NCI-H524 treated with DMSO at 0.1 percent for 48 hours (cell line): ENCODE data around the gene NME4.
"Not testable (repeated sequence)": the region's sequence is repeated elsewhere in the genome, so short reads cannot be mapped to it uniquely, and the experiment has no call there.

Source experiments
- DNase-seq: peaks from one replicate; lab custom pipeline; 2025; lab: John Stamatoyannopoulos, UW

Gene NME4

DNA sequence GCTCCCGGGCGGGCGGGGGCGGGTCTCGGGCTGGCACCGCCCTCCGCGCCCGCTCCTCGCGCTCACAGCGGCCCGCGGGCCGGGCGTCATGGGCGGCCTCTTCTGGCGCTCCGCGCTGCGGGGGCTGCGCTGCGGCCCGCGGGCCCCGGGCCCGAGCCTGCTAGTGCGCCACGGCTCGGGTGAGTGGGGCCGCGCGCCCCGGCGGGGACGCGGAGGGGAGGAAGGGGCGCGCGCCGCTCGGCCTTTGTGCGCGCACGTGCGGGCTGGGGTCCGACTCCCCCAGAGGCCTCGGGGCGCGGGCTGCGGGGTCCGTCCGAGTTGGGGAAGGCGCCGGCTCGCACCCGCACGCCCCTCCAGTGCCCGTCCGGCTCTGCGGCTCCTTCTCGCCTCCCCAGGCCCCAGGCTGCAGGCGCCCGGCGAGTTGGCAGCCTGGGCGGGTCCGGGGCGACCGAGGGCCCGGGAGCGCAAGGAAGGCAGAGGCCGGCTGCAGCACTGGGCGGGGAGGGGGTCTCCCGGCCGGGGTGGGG lies at the start of gene NME4:
Gene NME4, plus strand, starts transcription at position 65 of the 527 bp plus-strand sequence. Its CDS starts 24 bp downstream, at position 89.
- no peak for DNase-seq

DNA sequence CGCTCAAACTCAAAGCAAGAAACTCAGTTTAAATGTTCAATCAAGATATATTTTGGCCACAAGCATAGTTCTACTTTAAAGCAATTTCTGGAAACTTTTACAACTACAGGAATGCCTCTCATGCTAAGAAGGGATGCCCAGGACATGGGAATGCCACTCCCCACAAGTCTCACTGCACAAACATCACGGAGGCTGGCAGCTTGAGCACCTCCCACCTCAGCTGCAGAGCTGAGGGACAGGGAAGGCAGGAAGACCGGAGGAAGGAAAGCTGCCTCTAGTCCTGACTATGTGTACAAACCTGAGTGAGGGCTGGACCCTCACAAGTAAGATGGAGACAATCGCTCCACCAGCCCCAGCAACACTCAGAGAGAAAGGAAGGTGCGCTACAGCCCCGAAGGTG lies 49.8 kb upstream of the NME4 start:
- no peak for DNase-seq

DNA sequence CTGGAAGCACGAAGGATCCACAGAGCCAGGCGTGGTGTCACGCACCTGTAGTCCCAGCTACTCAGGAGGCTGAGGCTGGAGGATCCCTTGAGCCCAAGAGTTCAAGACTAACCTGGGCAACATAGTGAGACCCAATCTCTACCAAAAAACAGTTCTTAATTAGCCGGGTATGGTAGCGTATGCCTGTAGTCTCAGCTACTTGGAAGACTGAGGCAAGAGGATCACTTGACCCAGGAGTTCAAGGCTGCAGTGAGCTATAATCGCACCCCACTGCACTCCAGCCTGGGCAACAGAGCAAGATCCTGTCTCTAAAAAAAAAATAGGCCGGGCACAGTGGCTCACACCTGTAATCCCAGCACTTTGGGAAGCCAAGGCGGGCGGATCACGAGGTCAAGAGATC lies 48.5 kb upstream of the NME4 start:
- DNase-seq: not testable (repeated sequence)

DNA sequence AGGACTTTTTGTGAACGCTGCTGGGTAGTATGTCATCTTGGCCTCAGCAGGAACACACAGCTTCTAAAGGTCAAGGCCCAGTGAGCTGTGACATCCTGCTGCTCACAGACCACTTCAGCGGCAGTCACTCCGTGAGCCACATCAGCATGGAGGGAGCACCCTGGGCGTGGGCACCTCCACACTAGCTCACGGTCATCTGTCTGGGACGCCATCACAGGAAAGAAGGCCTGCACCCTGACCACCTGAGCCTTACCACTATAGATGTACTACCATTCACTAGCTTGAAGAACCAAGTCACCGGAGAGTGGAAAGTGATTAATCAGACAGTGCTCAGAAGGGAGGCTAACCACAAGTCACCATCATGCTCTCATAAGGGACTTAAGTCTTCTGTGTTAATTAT lies 47.8 kb upstream of the NME4 start:
- no peak for DNase-seq

DNA sequence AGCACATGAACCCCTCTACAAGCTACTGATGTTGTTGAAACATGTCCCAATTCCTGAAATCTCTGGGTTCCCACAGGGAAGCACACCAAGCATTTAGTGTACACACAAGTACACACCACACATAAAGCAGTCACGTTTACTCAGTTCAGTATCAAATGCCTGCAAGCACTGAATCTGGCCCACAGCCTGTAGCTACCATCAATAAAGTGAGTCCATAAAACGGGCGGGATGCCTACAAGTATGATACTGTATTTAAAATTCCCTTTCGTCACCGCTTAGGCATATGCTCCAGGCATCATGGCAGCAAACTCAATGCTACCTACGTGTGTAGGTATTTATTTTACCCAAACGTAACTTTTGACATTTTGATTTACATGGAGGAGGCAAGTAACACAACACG lies 46.8 kb upstream of the NME4 start:
- no peak for DNase-seq

DNA sequence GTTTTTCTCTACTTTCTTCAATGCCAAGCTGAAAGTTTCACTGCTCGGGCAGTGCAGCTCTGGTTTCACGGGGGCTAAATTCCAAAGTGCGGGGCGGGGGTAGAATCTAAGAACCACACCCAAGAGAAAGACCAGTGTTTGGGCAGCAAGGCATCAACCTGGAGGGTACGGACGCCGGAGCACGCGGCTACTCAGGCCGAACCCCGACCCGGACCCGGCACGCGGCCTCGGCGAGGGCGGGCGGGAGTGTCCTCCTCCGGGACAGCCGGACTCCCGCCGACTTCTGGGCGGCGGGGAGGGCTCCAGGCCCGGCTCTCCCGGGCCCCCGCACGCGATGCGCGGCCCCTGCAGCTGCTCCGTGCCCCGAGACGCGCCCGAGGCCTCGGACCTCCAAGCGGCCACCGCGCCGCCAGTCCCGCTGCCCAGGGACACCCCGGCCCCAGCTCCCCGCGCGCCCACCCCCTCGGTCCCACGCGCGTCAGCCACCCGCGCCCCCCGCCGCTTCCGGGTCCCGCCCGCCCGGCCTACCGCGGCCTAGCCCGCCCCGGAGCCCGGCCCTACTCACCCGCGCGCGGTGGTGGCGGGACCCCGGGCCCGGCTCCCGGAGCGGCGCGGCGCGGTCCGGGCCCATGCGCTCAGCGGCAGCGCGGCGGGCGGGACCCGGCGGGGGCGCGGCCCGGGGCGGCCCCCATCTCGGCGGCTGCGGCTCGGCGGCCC lies 45.0 kb upstream of the NME4 start:
- DNase-seq: no peak

DNA sequence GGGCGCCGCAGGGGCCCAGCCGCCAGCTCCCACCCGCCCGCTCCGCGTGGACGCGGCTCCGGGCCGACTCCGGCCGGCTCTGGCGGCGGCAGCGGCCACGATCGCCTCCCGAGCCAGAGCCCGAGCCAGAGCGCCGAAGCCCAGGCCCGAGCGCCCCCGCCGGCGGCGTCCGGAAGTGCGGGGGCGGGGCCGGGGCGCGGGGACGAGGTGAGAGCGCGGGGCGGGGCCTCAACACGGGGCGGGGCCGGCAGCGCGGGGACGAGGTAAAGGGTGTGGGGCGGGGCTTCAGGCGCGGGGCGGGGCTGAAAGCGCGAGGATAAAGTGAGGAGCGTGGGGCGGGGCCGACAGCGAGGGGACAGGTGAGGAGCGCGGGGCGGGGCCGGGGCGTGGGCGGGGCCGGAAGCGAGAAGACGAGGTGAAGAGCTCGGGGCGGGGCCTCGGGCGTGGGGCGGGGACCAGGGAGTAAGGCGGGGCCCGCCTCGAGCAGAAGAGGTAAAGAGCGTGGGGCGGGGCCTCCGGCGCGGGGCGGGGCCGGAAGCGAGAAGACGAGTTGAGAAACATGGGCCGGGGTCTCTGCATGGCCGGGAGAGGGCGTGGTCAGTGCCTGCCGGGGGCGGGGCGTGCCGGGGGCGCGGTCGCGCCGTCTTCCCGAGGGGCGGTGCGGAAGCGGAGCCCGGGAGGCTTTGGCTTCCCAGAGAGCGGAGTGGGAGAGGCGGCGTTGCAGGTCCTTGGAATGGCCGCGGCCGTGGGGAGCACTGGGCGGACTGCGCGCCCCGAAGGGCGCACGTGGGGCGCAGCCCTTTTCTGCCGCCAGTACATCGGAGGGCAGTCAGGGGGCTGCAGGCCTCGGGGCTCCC lies 44.2 kb upstream of the NME4 start, which contains the start of gene AXIN1:
Gene AXIN1, minus strand, starts transcription at position 177 of the 857 bp plus-strand sequence. CDS start 5,698 bp downstream, outside the sequence.
- peak; percentile 90 for DNase-seq

DNA sequence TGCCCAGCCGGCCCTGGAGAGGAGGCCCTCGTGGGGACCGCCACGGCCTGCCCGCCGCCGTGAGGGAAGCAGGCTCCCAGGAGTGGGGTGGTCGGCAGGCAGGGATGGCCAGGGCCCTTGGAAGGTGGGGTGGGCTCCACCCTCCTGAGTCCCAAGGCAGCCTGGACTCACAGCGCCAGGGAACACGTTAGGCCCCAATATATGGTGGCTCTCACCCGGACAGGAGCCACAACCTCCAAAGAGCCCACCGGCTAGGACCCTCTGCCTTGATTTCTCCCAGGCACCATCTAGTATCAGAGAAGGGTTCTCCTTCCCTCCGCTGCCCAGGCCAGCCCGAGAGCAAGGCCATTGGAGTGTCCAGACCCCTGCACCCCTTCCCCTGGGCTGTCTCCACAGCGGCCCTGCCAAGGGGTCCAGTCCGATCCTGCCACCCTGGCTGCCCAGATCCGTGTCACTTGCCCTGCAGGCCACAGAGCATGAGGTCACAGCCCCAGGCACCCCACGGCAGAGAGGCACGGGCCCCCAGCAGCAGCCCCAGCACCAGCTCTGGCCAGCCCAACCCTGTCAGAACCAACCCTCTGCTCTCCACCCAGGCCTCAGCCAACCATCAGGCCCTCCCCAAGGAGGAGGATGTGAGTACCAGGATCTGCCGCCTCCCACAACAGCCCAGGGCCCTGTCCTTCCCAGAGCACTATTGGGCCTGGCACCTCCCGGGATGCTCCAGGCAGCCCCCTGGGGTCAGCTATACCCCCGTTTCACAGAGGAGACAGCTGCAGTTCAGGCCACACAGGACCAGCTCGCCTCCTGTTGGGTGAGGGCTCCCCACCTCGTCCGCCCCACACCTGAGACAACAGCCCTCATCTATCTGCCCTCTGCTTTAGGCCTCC lies 43.4 kb upstream of the NME4 start:
- DNase-seq: no peak

DNA sequence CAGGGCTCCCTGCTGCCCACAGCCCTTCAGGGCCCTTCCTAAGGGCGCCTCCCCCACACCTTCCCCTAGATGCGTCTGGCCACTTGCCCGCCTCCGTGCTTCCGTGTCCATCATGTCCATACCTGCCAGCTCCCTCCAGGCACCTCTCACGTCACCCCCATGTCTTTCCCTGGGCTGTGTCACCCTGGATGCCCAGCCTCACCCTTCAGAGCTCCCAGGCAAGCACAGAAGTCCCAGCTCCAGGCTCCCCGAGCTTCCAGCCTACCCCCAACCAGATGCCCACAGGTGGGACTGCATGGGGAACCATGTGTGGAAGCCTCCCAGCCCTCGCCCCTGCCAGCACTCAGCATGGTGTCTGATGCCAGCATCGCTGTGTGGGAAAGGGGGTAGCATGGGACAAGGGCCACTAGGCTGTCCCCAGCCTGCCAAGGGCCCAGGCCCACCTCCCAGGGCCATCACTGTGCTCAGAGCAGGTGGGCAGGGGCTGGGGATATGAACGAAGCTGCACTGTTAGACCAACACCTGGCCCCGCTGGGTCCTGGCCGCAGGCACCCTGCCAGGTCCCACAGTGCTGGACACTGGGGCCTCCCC lies 42.6 kb upstream of the NME4 start:
- no peak for DNase-seq

DNA sequence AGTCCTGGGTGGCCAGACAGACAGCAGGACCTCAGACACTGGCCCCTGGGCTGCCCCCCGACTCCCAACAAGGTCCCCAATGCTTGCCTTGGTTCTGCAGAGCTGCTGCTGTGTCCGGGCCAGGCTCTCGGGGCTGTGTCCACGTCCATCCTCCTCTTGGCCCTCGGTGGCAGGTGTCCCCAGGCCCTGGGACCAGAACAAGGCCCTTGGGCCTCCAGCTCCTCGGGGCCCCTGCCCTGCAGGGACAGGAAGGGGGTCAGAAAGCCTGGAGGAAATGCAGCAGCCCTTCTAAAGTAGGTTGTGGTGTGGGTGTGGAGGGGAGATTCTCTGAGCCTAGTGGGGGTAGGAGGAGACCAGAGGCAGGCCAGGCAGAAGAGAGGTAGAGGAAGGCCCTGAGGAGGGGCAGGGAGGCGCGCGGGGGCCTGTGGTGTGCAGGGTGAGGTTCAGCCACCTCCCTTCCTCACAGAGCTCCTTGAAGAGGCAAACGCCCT lies 42.0 kb upstream of the NME4 start:
- no peak for DNase-seq

DNA sequence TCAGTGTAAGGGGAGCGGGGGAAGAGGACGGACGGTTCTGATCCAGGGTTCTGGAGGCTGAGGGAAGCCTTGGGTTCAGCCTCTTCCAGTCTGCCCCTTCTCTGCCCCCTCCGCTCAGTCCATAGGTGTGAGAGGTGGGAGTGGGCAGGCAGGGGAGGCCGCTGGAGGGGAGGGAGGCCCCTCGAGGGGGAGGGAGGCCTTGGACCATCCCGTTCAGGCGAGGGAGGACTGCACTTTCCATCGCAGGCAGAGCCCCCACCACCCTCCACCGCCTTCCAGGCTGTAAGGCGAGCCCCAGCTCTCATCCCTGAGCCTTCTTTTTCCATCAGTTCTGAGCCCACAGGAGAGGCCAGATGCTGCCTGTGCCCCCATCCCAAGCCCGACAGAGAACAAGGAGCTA lies 40.3 kb upstream of the NME4 start:
- DNase-seq: no peak

DNA sequence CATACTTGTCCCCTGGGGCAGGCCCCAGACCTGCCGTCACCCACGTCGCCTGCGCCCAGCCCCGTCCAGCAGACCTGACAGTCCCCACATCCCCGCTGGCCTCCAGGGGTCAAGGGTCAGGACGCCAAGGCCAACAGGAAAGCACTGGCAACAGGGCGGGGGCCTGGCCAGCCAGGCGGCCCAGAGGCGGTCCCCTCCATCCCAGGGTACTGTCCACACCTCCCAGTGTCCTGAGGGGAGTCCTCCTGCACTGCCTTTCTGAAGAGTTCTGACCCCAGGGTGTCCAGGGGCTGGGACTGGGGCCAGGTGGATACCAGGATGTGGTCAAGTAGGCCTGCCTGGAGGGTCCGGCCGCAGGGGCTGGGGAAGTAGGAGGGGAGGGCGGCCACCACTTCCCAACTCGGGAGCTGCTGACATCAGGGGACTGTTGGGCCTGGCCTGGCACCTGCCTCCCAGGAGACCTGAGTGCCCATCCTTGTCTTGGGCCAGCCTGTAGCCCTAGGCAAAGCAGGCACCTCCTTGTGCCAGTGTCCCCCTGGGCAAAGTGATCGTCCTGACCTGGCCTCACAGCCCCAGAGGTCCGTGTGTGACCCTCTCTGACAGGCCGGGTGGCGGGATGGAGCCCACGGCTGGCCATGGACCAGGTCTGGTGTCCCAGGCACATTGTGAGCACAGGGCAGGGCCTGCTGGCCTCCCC lies 37.8 kb upstream of the NME4 start:
- DNase-seq: no peak

DNA sequence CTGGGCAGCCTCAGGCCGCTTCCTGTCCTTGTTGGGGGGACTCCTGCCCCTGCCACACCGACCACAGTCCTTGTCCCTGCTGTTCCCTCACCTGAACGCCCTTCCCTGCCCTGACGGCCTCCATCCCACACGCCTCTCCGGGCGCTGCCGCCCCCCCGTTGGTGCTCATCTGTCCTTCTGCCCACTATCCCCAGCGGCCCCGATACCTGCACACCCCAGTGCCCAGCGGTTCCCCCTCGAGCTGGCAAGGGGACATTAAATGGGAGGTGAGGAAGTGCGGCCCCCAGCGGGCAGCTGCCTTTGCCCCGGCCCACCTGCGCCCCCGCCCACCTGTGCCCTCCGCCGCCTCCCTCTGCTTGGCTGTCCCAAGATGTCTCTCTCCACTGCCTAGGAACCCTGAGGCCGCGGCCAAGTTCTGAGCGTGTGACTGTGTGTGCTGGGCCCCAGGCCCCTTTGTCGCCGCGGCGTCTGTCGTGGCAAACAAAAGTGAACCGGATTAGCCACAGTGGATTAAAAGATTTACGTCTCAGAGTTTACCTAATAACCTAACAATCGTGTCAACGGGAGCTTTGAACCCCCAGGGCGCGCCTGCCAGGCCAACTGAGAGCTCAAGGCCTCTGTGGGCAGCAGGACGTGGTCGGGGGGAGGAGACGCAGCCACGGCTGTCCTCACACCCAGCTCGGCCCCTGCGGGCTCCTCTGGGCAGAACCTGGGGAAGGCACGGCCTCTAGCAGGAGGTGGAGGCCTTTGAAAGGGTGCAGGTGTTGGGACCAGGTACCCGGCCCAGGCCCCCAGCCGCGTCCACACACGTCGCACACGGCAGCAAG lies 36.9 kb upstream of the NME4 start:
- no peak for DNase-seq

DNA sequence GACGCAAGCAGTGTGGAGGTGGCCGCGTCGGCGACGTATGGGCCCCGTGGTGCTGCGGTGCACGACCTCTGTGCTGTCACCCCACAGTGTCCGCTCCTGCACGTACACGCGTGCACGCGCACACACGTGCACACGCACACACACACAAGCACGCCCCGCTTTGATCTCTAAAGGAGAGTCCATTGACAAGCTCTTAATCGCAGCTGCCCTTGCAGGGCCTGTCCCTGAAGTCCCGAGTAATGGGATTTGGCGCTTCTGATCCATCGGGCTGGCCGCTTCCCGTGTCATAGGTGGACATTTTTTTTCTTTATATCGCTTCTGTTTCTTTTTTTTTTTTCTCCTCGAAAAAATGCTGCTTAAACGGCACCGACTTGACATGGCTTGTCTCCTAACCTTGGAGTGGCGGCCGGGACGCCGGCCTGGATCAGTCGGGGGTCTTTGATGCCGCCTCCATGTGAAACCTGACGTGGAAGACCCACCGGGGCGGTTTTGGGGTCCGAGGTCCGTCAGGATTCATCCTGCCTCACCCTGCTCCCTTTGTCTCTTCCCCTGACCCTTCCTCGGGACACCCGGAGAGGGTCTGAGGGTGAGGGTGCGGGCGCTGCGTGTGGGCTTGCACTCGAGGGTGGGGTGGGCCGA lies 36.2 kb upstream of the NME4 start:
- DNase-seq: no peak

DNA sequence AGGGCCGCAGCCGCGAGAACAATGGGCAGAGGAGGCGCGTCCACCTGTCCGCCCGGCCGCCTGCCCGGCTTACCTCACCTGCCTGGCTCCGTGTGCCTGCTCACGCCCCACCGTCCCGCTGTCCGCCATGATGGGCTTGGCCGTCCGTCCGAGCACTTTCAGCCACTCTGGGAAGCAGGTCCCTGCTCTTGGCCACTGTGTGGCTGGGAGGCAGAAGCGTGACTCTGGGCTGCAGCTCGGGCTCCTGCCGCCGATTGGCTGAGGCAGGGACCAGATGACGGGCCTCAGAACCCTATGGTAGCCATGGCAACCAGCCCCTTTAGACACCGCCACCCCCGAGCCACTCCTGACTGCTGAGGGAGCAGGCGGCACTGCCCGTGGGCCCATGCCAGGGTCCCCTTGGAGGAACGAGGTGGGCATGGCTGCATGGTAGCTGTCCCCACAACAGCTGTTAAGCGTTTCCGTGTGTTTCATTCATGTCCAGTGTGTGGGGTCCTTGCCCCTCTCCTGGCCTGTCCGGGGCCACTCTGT lies 35.6 kb upstream of the NME4 start:
- DNase-seq: no peak

DNA sequence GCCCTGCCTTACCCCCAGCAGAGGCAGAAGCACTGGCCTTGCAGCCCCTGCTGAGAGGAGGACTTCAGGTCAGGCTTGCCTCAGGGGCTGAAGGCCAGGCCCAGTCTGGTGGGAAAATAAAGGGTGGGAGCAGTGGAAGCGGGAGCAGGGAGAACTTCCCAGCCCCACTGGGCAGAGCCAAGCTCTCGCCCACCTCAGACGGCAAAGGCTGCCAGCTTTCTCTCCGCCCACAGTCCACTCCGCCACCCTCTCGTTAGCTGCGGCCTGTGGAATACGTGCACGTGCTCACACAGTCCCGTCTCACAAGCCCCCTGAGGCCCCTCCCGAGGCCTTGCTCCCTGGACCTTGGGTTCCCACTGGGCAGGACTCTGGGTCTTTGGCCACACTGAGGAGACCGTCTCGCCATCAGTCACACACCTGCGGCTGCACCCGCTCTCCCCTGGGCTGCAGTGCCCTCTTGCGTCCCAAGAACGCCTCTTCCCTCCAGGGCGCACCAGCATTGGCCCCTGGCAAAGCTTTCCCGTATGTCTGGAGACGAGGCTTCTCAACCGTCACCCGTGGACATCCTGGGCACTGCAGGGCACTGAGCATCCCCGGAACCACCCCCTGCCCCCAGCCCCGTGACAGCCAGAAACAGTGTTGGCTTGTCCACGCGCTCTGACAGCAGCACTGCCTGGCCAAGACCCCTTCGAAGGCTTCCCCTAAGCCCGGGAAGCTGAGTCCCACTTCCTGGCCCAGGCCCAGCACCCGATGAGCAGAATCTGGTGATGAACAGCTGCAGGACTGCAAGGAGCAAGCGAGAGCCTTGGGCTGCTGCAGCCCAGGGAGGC lies 34.9 kb upstream of the NME4 start:
- DNase-seq: no peak

DNA sequence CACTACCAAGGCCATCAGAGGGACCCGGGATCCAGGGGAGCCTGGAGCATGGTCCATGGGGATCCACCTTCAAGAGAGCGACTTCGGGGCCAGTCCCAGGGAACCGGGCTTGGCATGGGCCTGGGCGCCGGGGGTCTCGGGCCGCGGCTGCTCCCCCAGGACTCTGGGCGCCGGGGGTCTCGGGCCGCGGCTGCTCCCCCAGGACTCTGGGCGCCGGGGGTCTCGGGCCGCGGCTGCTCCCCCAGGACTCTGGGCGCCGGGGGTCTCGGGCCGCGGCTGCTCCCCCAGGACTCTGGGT lies 34.3 kb upstream of the NME4 start:
- DNase-seq: not testable (repeated sequence)

DNA sequence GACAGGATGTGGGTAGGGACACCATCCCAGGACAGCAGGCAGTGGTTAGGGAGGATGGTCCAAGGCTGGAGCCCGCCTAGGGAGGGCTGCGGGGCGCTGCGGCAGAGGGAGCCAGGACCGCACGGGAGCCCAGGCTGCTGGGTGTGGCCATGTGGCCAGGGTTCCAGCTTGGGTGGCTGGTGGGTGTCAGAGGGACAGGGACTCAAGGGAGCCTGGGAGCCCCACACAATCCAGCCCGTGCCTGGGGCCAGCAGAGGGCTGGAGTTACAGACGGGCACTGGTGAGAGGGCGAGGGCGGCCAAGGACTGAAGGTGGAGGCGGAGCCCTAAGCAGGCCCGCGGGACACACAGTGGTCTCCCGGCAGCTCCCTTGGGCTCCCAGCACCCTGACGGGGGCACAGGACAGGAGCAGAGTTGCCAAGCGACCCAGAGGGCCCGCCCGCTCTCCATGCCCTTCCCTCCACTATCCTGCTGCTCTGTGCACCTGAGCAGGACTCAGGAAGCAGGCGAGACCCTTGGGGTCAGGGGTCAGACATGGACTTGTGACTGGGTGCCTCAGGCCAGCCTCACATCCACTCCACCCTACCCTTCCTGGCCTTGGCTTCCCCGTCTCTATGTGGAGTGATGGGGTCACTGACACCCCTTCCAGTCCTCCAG lies 33.8 kb upstream of the NME4 start:
- DNase-seq: no peak
